ENCODE results near the gene TMX1.
"Not testable (repeated sequence)": the region's sequence is repeated elsewhere in the genome, so short reads cannot be mapped to it uniquely, and the experiment has no call there.

Gene TMX1

DNA sequence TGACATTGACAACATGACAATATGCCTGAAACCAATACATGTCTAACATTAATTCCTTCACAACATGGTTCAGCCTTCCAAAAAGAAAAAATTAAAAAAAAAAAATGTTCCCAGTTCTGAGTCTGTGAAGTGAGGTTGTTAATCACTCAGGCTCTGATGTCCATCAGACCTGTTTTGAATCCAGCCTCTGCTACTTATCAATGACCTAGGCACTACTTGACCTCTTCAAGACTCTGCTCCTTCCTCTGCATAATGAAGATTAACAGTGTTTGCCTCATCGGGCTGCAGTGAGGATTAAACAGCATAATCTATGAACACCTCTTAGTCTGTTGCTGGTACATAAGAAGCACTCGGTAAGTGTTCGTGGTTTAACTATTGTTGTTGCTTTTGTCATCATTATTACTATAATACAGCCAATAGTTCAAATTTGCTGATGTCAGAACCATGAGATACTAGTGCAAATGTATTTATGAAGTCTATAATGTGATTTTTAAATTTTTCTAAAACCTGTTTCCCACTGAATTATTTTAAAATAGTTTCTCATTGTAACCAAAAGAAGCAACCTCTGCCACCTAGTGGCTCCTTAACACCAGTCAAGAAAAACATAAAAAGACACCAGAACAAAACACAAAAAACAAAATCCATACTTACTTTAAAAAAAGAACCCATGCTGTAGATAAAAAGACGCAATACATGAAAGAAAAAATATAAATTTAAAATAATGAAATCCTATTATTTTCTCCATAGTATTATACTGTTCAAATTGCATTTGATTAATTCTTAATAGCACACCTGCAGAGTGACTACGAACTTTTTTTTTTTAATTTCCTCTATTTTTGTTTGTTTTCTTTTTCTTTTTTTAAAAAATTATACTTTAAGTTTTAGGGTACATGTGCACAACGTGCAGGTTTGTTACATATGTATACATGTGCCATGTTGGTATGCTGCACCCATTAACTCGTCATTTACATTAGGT is 20.3 kb upstream of the TMX1 start:
- no peak overlapping the region for H3K4me3 ChIP-seq (replicated peaks; ENCODE audit: low read depth, low read length)
- TF ChIP-seq, protein P1, sequence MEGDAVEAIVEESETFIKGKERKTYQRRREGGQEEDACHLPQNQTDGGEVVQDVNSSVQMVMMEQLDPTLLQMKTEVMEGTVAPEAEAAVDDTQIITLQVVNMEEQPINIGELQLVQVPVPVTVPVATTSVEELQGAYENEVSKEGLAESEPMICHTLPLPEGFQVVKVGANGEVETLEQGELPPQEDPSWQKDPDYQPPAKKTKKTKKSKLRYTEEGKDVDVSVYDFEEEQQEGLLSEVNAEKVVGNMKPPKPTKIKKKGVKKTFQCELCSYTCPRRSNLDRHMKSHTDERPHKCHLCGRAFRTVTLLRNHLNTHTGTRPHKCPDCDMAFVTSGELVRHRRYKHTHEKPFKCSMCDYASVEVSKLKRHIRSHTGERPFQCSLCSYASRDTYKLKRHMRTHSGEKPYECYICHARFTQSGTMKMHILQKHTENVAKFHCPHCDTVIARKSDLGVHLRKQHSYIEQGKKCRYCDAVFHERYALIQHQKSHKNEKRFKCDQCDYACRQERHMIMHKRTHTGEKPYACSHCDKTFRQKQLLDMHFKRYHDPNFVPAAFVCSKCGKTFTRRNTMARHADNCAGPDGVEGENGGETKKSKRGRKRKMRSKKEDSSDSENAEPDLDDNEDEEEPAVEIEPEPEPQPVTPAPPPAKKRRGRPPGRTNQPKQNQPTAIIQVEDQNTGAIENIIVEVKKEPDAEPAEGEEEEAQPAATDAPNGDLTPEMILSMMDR (IDR thresholded peaks at IDR 0.05; ENCODE audit: low read depth, low read length, missing control alignments): peak; percentile 50
- no peak for DNase-seq (ENCODE audit: extremely low read depth, low read depth)

DNA sequence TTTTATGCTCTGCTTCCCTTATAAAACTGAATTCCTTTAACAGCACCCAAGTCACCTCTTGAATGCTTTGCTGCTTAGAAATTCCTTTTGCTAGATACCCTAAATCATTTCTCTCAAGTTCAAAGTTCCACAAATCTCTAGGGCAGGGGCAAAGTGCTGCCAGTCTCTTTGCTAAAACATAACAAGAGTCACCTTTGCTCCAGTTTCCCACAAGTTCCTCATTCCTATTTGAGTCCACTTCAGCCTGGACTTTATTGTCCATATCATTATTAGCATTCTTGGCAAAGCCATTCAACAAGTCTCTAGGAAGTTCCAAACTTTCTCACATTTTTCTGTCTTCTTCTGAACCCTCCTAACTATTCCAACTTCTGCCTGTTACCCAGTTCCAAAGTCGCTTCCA is 16.6 kb upstream of the TMX1 start:
- DNase-seq (ENCODE audit: extremely low read depth, low read depth); H3K4me3 ChIP-seq (replicated peaks; ENCODE audit: low read depth, low read length): not testable (repeated sequence)

DNA sequence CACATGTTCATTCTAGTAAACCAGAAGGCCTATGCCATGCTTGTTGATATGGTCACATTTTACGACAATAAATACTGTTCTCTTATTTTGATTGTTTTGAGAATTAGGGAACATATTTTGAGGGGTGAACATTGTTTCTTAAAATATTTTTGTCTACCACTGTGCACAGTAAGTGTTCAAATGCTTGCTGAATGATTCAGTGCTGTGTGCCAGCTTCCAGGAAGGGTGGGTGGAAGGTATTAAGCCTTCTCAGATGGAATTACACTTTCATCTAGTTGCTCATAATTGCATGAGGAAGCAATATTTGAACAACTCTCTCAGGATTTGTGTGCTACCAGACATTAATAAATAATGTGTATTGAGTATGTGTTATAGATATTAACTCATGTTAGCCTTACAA is 15.5 kb upstream of the TMX1 start:
- no peak overlapping the region for H3K4me3 ChIP-seq (replicated peaks; ENCODE audit: low read depth, low read length)
- DNase-seq (ENCODE audit: extremely low read depth, low read depth): no peak
- TF ChIP-seq, protein P1 (IDR thresholded peaks at IDR 0.05; ENCODE audit: low read depth, low read length, missing control alignments): no peak

DNA sequence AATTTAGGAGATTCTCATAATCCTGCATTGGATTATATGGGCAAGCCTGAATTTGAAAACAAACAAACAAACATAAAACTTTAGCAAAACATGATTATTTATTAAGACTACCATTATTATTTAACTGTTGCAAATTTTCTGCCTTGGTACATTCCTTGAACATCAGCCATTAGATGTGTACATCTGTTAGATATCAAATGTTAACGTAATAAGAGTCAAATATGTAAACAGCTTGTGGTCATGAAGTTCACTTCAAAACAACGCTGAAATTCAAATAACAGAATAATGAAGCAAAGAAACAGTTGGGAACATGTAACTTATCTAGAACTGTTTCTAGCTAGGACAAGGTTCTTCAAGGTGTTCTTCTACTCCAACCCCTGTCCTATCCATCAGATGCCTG is 14.3 kb upstream of the TMX1 start:
- TF ChIP-seq, protein P1 (IDR thresholded peaks at IDR 0.05; ENCODE audit: low read depth, low read length, missing control alignments): no peak

DNA sequence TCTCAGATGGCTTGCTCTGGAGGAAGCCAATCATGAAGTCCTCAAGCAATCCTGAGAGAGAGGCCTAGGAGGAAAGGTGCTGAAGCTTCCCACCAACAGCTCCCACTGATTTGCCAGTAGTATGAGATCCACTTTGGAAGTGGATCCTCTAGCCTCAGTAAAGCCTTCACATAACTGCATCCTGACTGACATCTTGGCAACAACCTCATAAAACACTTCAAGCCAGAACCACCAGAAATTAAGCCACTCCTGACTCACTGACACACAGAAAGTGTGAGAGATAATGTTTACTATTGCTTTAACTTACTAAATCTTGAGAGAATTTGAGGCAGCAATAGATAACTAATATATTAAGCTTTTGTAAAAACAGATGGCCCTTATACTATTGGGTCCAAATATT is 11.7 kb upstream of the TMX1 start:
- no peak overlapping the region for H3K4me3 ChIP-seq (replicated peaks; ENCODE audit: low read depth, low read length)
- no peak for DNase-seq (ENCODE audit: extremely low read depth, low read depth)
- TF ChIP-seq, protein P1 (IDR thresholded peaks at IDR 0.05; ENCODE audit: low read depth, low read length, missing control alignments): no peak

More for the DNA sequence above, 14.3 kb upstream of the TMX1 start:
- DNase-seq (ENCODE audit: extremely low read depth, low read depth): no peak
- no peak overlapping the region for H3K4me3 ChIP-seq (replicated peaks; ENCODE audit: low read depth, low read length)

DNA sequence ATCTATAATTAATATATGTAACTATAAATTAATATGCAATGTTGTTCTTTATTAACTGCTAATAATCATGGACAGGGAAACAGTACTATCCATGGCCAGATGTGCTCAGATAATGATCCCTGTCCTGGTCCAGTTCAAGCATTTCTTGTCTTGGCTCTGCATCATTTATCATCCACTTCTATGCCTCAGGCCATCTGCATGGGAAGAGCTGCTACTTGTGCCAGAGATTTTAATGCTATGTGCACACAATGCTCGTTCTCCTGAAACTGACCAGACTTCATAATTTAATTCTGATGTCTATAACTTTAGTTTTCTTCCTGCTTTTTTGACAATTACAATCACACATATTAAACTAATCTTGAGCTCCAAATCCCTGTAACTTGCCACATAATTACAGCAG is 11.2 kb upstream of the TMX1 start:
- TF ChIP-seq, protein P1 (IDR thresholded peaks at IDR 0.05; ENCODE audit: low read depth, low read length, missing control alignments): no peak
- H3K4me3 ChIP-seq (replicated peaks; ENCODE audit: low read depth, low read length): no peak overlapping the region
- DNase-seq (ENCODE audit: extremely low read depth, low read depth): no peak

DNA sequence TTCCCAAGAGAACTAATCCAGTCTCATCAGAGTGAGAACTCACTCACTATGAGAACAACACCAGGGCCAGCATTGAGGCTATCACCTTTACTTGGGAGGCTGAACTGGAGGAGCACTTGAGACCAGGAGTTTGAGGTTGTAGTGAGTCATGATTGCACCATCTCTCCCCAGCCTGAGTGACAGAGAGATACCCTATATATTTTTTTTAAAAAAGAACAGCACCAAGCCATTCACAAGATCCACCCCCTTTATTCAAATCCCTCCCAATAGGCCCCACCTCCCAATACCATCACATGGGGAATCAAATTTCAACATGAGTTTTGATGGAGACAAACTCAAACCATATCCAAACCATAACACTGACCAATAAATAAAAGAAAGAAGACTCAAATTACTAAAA is 3.7 kb upstream of the TMX1 start:
- TF ChIP-seq, protein P1 (IDR thresholded peaks at IDR 0.05; ENCODE audit: low read depth, low read length, missing control alignments): no peak
- DNase-seq (ENCODE audit: extremely low read depth, low read depth): no peak
- H3K4me3 ChIP-seq (replicated peaks; ENCODE audit: low read depth, low read length): no peak overlapping the region
